Adrenal gland (tissue), 5 donors: ENCODE measurements around the gene IGSF3.

Source experiments
- POLR2A ChIP-seq, 2 donors: fragments of 450-650 bp; IDR thresholded peaks; one replicate each; pipeline ENCODE4 v1.6.1; 2017; ENCODE audit warnings: antibody characterized with exemption in 2 of 2, mild to moderate bottlenecking in 2 of 2, moderate library complexity in 1 of 2
- TF ChIP-seq, protein P1 (sequence below), 6 experiments: fragments of 450-650 bp in 4 of 6; fragments of 200-600 bp in 2 of 6; sonication (generic) in 1 of 6; IDR thresholded peaks; 1 replicate in 5 of 6; 2 replicates in 1 of 6; pipeline versions ENCODE4 v1.5.1 to v1.8.0; 2016 to 2021; ENCODE audit warnings: antibody characterized with exemption in 6 of 6, mild to moderate bottlenecking in 2 of 6, moderate library complexity in 1 of 6
- donor health status: DM: no; HTN: no; CAD: no.

DNA sequence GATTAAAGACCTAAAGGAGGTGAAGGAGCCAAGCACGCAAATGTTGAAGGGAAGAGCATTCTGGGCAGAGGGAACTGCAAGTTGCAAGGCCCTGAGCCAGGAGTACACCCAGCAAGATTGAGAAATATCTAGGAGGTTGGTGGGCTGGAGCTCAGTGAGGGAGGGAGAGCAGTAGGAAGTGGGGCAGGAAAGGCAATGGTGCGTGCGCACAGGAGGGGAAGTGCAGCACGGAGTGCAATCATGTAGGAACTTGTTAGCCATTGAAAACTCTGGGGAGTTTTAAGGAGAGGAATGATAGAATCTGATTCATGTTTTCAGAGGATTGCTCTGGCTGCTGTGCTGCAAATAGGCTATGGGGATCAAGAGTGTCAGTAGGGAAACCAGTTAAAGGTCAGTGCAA lies 13.2 kb upstream of the IGSF3 start:
- TF ChIP-seq, protein P1, sequence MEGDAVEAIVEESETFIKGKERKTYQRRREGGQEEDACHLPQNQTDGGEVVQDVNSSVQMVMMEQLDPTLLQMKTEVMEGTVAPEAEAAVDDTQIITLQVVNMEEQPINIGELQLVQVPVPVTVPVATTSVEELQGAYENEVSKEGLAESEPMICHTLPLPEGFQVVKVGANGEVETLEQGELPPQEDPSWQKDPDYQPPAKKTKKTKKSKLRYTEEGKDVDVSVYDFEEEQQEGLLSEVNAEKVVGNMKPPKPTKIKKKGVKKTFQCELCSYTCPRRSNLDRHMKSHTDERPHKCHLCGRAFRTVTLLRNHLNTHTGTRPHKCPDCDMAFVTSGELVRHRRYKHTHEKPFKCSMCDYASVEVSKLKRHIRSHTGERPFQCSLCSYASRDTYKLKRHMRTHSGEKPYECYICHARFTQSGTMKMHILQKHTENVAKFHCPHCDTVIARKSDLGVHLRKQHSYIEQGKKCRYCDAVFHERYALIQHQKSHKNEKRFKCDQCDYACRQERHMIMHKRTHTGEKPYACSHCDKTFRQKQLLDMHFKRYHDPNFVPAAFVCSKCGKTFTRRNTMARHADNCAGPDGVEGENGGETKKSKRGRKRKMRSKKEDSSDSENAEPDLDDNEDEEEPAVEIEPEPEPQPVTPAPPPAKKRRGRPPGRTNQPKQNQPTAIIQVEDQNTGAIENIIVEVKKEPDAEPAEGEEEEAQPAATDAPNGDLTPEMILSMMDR (IDR thresholded peaks at IDR 0.05) = no peak
- TF ChIP-seq POLR2A (IDR thresholded peaks at IDR 0.05) = no peak
